Measurements from ENCODE around the gene SPRR5. TPM values are rescaled to one million over a fixed set of nuclear protein-coding genes. Genes with fewer than 3 reads are reported as not detected.

SPRR5 gene
- total and polyA plus RNA-seq, 2 experiments from 2014 or later = not detected

DNA sequence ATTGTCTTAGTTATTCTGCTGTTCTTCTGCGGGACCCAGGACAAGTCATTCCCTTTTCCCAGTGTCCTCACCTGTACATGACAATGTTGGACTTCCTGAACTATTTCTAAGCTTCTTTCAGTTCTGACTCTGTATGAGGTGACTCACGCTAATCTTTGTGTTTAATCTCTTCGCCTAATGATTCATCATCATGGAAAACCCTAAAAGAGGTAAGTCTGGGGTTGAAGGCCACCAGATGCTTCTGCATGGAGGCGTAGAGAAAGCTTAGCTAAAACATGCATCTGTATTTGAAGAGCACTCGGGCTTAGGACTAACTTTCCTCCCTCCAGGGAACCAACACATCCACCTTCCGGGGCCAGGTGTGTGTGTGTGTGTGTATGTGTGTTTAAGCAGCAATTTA lies 7.4 kb downstream of the SPRR5 start:
- Mint-ChIP-seq H3K36me3 (ENCODE audit: low read depth) (no peaks in the 10 kb centered on the region; the same call in 2 of the 3 replicates), H3K9me3 (0 out of 3 replicates have a peak, but pooled peaks cover 4% of the 10 kb centered on the region), H3K4me3 (no peak overlapping the region), H3K27ac (no peak overlapping the region), H3K4me1 (no peaks in the 10 kb centered on the region), H3K27me3 (ENCODE audit: insufficient read depth, low read depth, poor library complexity) (peaks cover 4% of the 10 kb centered on the region)
- Histone ChIP-seq H3K4me1 (ENCODE audit: insufficient read depth) (no peaks in the 10 kb centered on the region), H4K20me1 (replicated peaks; ENCODE audit: insufficient read depth) (no peaks in the 10 kb centered on the region), H3K27me3 (ENCODE audit: insufficient read depth) (no peaks in the 10 kb centered on the region), H3K36me3 (ENCODE audit: insufficient read depth) (no peaks in the 10 kb centered on the region), H3F3A (replicated peaks; ENCODE audit: low read depth) (no peaks in the 10 kb centered on the region), H2AFZ (no peak overlapping the region), H3K4me3 (no peak overlapping the region), H3K27ac (ENCODE audit: low read depth) (no peak overlapping the region), H3K4me2 (no peak overlapping the region), H3K9me2 (ENCODE audit: insufficient read depth) (no peaks in the 10 kb centered on the region), H3K79me2 (replicated peaks; ENCODE audit: insufficient read depth) (no peaks in the 10 kb centered on the region)
- no peak for TF ChIP-seq STAT1 (IDR thresholded peaks at IDR 0.05; ENCODE audit: unreplicated experiment)
- no peak for TF ChIP-seq ZNF114 (CRISPR knock-in tag; IDR thresholded peaks at IDR 0.05)
- DNase-seq (ENCODE audit: low spot score) (no peak), ATAC-seq (no peak)

DNA sequence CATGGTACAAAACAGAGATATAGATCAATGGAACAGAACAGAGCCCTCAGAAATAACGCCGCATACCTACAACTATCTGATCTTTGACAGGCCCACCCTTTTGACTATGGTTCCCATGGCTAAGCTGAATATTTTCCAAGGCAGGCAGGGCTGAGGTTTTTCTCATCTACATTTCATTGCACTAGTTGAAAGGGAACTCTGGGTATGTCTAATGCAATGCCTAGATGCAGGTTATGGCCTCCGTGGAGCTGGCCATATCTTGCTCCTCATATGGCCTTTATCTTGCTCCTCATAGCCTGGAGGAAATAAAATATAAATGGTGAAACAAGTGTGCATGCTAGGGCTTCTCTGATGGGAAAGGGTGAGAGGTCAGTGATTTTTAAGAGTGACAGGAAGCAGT lies 10.6 kb downstream of the SPRR5 start:
- no peak overlapping the region for H3K27ac ChIP-seq (ENCODE audit: low read depth)
- H3K4me3 ChIP-seq = no peak overlapping the region
- no peak overlapping the region for H3K4me3 Mint-ChIP-seq
- DNase-seq (ENCODE audit: low spot score) (no peak), ATAC-seq (no peak)
- no peaks in the 10 kb centered on the region; the same call in 2 of the 3 replicates for H3K36me3 Mint-ChIP-seq (ENCODE audit: low read depth)
- TF ChIP-seq, protein P1, sequence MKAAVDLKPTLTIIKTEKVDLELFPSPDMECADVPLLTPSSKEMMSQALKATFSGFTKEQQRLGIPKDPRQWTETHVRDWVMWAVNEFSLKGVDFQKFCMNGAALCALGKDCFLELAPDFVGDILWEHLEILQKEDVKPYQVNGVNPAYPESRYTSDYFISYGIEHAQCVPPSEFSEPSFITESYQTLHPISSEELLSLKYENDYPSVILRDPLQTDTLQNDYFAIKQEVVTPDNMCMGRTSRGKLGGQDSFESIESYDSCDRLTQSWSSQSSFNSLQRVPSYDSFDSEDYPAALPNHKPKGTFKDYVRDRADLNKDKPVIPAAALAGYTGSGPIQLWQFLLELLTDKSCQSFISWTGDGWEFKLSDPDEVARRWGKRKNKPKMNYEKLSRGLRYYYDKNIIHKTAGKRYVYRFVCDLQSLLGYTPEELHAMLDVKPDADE (IDR thresholded peaks at IDR 0.05) = no peak
- TF ChIP-seq ZNF114 (CRISPR knock-in tag; IDR thresholded peaks at IDR 0.05) = no peak
- no peak for TF ChIP-seq NANOG (IDR thresholded peaks at IDR 0.05; ENCODE audit: borderline replicate concordance)
- TF ChIP-seq, protein P2, sequence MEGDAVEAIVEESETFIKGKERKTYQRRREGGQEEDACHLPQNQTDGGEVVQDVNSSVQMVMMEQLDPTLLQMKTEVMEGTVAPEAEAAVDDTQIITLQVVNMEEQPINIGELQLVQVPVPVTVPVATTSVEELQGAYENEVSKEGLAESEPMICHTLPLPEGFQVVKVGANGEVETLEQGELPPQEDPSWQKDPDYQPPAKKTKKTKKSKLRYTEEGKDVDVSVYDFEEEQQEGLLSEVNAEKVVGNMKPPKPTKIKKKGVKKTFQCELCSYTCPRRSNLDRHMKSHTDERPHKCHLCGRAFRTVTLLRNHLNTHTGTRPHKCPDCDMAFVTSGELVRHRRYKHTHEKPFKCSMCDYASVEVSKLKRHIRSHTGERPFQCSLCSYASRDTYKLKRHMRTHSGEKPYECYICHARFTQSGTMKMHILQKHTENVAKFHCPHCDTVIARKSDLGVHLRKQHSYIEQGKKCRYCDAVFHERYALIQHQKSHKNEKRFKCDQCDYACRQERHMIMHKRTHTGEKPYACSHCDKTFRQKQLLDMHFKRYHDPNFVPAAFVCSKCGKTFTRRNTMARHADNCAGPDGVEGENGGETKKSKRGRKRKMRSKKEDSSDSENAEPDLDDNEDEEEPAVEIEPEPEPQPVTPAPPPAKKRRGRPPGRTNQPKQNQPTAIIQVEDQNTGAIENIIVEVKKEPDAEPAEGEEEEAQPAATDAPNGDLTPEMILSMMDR (conservative IDR thresholded peaks at IDR 0.05; ENCODE audit: low read depth in 2 of 2) = no peak
- no peak for TF ChIP-seq EZH2phosphoT487 (IDR thresholded peaks at IDR 0.05; ENCODE audit: unreplicated experiment)
- TF ChIP-seq CREB1 (CRISPR knock-in tag; IDR thresholded peaks at IDR 0.05; ENCODE audit: low read depth) = no peak
- no peak for TF ChIP-seq ZNF331 (CRISPR knock-in tag; IDR thresholded peaks at IDR 0.05; ENCODE audit: low read depth)
- 0 out of 3 replicates have a peak, but pooled peaks cover 4% of the 10 kb centered on the region for H3K9me3 Mint-ChIP-seq
- H3F3A ChIP-seq (replicated peaks; ENCODE audit: low read depth) = no peaks in the 10 kb centered on the region
- H3K4me1 Mint-ChIP-seq = no peaks in the 10 kb centered on the region
- no peak overlapping the region for H3K27ac Mint-ChIP-seq
- no peak overlapping the region for H3K4me2 ChIP-seq
- H3K9me2 ChIP-seq (ENCODE audit: insufficient read depth) = no peaks in the 10 kb centered on the region
- H3K36me3 ChIP-seq (ENCODE audit: insufficient read depth) = no peaks in the 10 kb centered on the region
- H2AFZ ChIP-seq = no peak overlapping the region
- H3K79me2 ChIP-seq (replicated peaks; ENCODE audit: insufficient read depth) = no peaks in the 10 kb centered on the region
- no peaks in the 10 kb centered on the region for H3K27me3 ChIP-seq (ENCODE audit: insufficient read depth)
- H3K27me3 Mint-ChIP-seq (ENCODE audit: insufficient read depth, low read depth, poor library complexity) = no peaks in the 10 kb centered on the region
- H4K20me1 ChIP-seq (replicated peaks; ENCODE audit: insufficient read depth) = no peaks in the 10 kb centered on the region
- no peaks in the 10 kb centered on the region for H3K4me1 ChIP-seq (ENCODE audit: insufficient read depth)

DNA sequence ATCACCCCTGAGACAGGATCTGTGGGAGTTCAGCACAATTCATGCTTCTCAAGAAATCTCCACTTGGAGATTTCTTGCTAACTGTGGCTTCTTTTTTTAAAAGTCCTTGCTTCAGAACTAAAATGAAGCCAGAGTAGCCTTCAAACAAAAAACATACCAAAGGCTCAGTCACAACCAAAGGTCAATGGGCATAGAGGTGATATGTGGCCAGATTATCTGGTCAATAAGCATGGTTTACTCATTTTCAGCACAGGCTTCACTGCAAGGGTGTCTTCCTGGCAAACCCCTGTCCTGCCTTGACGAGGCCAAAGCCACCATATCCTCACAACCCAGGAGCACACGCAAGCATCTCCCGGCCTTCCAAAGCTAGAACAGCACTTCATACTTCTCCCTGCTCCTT lies 12.3 kb downstream of the SPRR5 start:
- H3K27me3 ChIP-seq (ENCODE audit: insufficient read depth) = no peaks in the 10 kb centered on the region
- ATAC-seq (no peak), DNase-seq (ENCODE audit: low spot score) (no peak)
- H3K79me2 ChIP-seq (replicated peaks; ENCODE audit: insufficient read depth) = no peaks in the 10 kb centered on the region
- no peaks in the 10 kb centered on the region for H3K27me3 Mint-ChIP-seq (ENCODE audit: insufficient read depth, low read depth, poor library complexity)
- H2AFZ ChIP-seq = no peak overlapping the region
- 0 out of 3 replicates have a peak, but pooled peaks cover 4% of the 10 kb centered on the region for H3K9me3 Mint-ChIP-seq
- no peaks in the 10 kb centered on the region for H3F3A ChIP-seq (replicated peaks; ENCODE audit: low read depth)
- no peaks in the 10 kb centered on the region for H3K36me3 ChIP-seq (ENCODE audit: insufficient read depth)
- peaks cover 11% of the 10 kb centered on the region for H3K9me2 ChIP-seq (ENCODE audit: insufficient read depth)
- H4K20me1 ChIP-seq (replicated peaks; ENCODE audit: insufficient read depth) = no peaks in the 10 kb centered on the region
- H3K4me3 Mint-ChIP-seq = no peak overlapping the region
- no peak overlapping the region for H3K4me2 ChIP-seq
- no peaks in the 10 kb centered on the region; the same call in 2 of the 3 replicates for H3K36me3 Mint-ChIP-seq (ENCODE audit: low read depth)
- no peak overlapping the region for H3K27ac Mint-ChIP-seq
- H3K4me1 ChIP-seq (ENCODE audit: insufficient read depth) = no peaks in the 10 kb centered on the region
- no peaks in the 10 kb centered on the region for H3K4me1 Mint-ChIP-seq
- no peak overlapping the region for H3K4me3 ChIP-seq
- no peak overlapping the region for H3K27ac ChIP-seq (ENCODE audit: low read depth)
- no peak for TF ChIP-seq EZH2phosphoT487 (IDR thresholded peaks at IDR 0.05; ENCODE audit: unreplicated experiment)
- TF ChIP-seq ZNF331 (CRISPR knock-in tag; IDR thresholded peaks at IDR 0.05; ENCODE audit: low read depth) = no peak
- TF ChIP-seq CREB1 (CRISPR knock-in tag; IDR thresholded peaks at IDR 0.05; ENCODE audit: low read depth) = no peak
- TF ChIP-seq, protein P3, sequence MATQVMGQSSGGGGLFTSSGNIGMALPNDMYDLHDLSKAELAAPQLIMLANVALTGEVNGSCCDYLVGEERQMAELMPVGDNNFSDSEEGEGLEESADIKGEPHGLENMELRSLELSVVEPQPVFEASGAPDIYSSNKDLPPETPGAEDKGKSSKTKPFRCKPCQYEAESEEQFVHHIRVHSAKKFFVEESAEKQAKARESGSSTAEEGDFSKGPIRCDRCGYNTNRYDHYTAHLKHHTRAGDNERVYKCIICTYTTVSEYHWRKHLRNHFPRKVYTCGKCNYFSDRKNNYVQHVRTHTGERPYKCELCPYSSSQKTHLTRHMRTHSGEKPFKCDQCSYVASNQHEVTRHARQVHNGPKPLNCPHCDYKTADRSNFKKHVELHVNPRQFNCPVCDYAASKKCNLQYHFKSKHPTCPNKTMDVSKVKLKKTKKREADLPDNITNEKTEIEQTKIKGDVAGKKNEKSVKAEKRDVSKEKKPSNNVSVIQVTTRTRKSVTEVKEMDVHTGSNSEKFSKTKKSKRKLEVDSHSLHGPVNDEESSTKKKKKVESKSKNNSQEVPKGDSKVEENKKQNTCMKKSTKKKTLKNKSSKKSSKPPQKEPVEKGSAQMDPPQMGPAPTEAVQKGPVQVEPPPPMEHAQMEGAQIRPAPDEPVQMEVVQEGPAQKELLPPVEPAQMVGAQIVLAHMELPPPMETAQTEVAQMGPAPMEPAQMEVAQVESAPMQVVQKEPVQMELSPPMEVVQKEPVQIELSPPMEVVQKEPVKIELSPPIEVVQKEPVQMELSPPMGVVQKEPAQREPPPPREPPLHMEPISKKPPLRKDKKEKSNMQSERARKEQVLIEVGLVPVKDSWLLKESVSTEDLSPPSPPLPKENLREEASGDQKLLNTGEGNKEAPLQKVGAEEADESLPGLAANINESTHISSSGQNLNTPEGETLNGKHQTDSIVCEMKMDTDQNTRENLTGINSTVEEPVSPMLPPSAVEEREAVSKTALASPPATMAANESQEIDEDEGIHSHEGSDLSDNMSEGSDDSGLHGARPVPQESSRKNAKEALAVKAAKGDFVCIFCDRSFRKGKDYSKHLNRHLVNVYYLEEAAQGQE (IDR thresholded peaks at IDR 0.05; ENCODE audit: unreplicated experiment) = no peak
- no peak for TF ChIP-seq POLR2AphosphoS5 (IDR thresholded peaks at IDR 0.05; ENCODE audit: low read depth)
- TF ChIP-seq, protein P2 (conservative IDR thresholded peaks at IDR 0.05; ENCODE audit: low read depth in 2 of 2) = no peak

Measured in GM23338 (cell line).